ENCODE data around the gene NR2C2AP. TPM values are rescaled to one million over a fixed set of nuclear protein-coding genes. Genes with fewer than 3 reads are reported as not detected.

NR2C2AP gene
- total RNA-seq: 10 to 100 TPM in 4 of 8 experiments, 1 to 10 TPM in 4; 8.7 to 26.0 (median 11.8) TPM

- peak; percentile 83 to 93 (median 91) for ATAC-seq (replicated peaks in 6 of 8)
- peak within 1 kb of the TSS; percentile 51 to 77 (median 61) for H3K4me3 ChIP-seq
- WGBS, 10 experiments: 0 to 40% (median 13%) methylated on average over 2 to 32 of the region's 60 CpGs; no CpG with 5 or more reads in 1 of the 10 experiments
- H3K4me1 ChIP-seq (replicated peaks in 1 of 2): peaks cover 9 to 11% of the 10 kb centered on the region in 2 donors
- in situ Hi-C loops (cut with MboI; ENCODE audit: low pct_unique_long_range_greater_than_20kb in 2 of 9, low sequenced_read_pairs in 9 of 9, unreplicated experiment in 9 of 9): no loop called here
- no peak within 1 kb of the TSS for H3K27ac ChIP-seq
Measured at GRCh38 chr19:19203012-19203856, at the start of gene NR2C2AP. TSS of gene NR2C2AP (minus strand) at chr19:19203414. CDS start at chr19:19203060, 354 bp downstream.

GRCh38 chr19:19250196-19250801, 47.1 kb upstream of the NR2C2AP start:
- Histone ChIP-seq H3K27ac (no peak overlapping the region), H3K4me1 (replicated peaks in 1 of 2) (no peaks in the 10 kb centered on the region), H3K4me3 (no peak overlapping the region)
- ATAC-seq (replicated peaks in 6 of 8): no peak
- in situ Hi-C loops (cut with MboI; ENCODE audit: low pct_unique_long_range_greater_than_20kb in 2 of 9, low sequenced_read_pairs in 9 of 9, unreplicated experiment in 9 of 9): no loop called here
- 0 to 74% (median 52%) methylated on average over 2 to 5 of the region's 5 CpGs; no CpG with 5 or more reads in 2 of the 10 experiments for WGBS, 10 experiments

GRCh38 chr19:19240476-19240875, 37.3 kb upstream of the NR2C2AP start:
- H3K27ac ChIP-seq: no peak overlapping the region
- in situ Hi-C loops (cut with MboI; ENCODE audit: low pct_unique_long_range_greater_than_20kb in 2 of 9, low sequenced_read_pairs in 9 of 9, unreplicated experiment in 9 of 9): no loop called here
- 52 to 95% (median 58%) methylated on average over 4 to 6 of the region's 9 CpGs; no CpG with 5 or more reads in 7 of the 10 experiments for WGBS, 10 experiments

GRCh38 chr19:19239675-19240074, 36.5 kb upstream of the NR2C2AP start:
- H3K27ac ChIP-seq: no peak overlapping the region
- H3K4me3 ChIP-seq: no peak overlapping the region
- H3K4me1 ChIP-seq (replicated peaks in 1 of 2): no peaks in the 10 kb centered on the region
- in situ Hi-C loops (cut with MboI; ENCODE audit: low pct_unique_long_range_greater_than_20kb in 2 of 9, low sequenced_read_pairs in 9 of 9, unreplicated experiment in 9 of 9): no loop called here
- ATAC-seq (replicated peaks in 6 of 8): no peak

More at GRCh38 chr19:19240476-19240875, 37.3 kb upstream of the NR2C2AP start:
- Histone ChIP-seq H3K4me3 (no peak overlapping the region), H3K4me1 (replicated peaks in 1 of 2) (no peaks in the 10 kb centered on the region)
- no peak for ATAC-seq (replicated peaks in 6 of 8)

GRCh38 chr19:19238126-19238894, 35.1 kb upstream of the NR2C2AP start:
- Histone ChIP-seq H3K27ac (no peak overlapping the region), H3K4me1 (replicated peaks in 1 of 2) (no peaks in the 10 kb centered on the region), H3K4me3 (no peak overlapping the region)
- WGBS, 10 experiments: 80 to 100% (median 82%) methylated on average over 1 to 8 of the region's 18 CpGs; no CpG with 5 or more reads in 5 of the 10 experiments
- in situ Hi-C loops (cut with MboI; ENCODE audit: low pct_unique_long_range_greater_than_20kb in 2 of 9, low sequenced_read_pairs in 9 of 9, unreplicated experiment in 9 of 9): no loop called here
- ATAC-seq (replicated peaks in 6 of 8): no peak

GRCh38 chr19:19236173-19236572, 33.0 kb upstream of the NR2C2AP start:
- no peak for ATAC-seq (replicated peaks in 6 of 8)
- Histone ChIP-seq H3K4me3 (no peak overlapping the region), H3K27ac (no peak overlapping the region), H3K4me1 (replicated peaks in 1 of 2) (no peaks in the 10 kb centered on the region)
- in situ Hi-C loops (cut with MboI; ENCODE audit: low pct_unique_long_range_greater_than_20kb in 2 of 9, low sequenced_read_pairs in 9 of 9, unreplicated experiment in 9 of 9): no loop called here

GRCh38 chr19:19234220-19234816, 31.1 kb upstream of the NR2C2AP start:
- in situ Hi-C loops (cut with MboI; ENCODE audit: low pct_unique_long_range_greater_than_20kb in 2 of 9, low sequenced_read_pairs in 9 of 9, unreplicated experiment in 9 of 9): no loop called here
- Histone ChIP-seq H3K4me3 (no peak overlapping the region), H3K27ac (no peak overlapping the region), H3K4me1 (replicated peaks in 1 of 2) (no peaks in the 10 kb centered on the region)
- 20 to 100% (median 60%) methylated on average over 1 to 2 of the region's 2 CpGs; no CpG with 5 or more reads in 5 of the 10 experiments for WGBS, 10 experiments
- ATAC-seq (replicated peaks in 6 of 8): no peak

- WGBS, 10 experiments: 0 to 89% (median 45%) methylated on average over 2 to 10 of the region's 19 CpGs; no CpG with 5 or more reads in 1 of the 10 experiments
- no peak overlapping the region for H3K27ac ChIP-seq
- ATAC-seq (replicated peaks in 6 of 8): no peak
- no peaks in the 10 kb centered on the region for H3K4me1 ChIP-seq (replicated peaks in 1 of 2)
- in situ Hi-C loops (cut with MboI; ENCODE audit: low pct_unique_long_range_greater_than_20kb in 2 of 9, low sequenced_read_pairs in 9 of 9, unreplicated experiment in 9 of 9): no loop called here
- no peak overlapping the region for H3K4me3 ChIP-seq
Measured at GRCh38 chr19:19232261-19232721, 29.1 kb upstream of the NR2C2AP start.

- in situ Hi-C loops (cut with MboI; ENCODE audit: low pct_unique_long_range_greater_than_20kb in 2 of 9, low sequenced_read_pairs in 9 of 9, unreplicated experiment in 9 of 9): no loop called here
- no peak for ATAC-seq (replicated peaks in 6 of 8)
- Histone ChIP-seq H3K4me3 (no peak overlapping the region), H3K4me1 (replicated peaks in 1 of 2) (no peaks in the 10 kb centered on the region), H3K27ac (no peak overlapping the region)
- WGBS, 10 experiments: 88 to 100% (median 90%) methylated on average over 1 to 9 of the region's 9 CpGs; no CpG with 5 or more reads in 4 of the 10 experiments
Measured at GRCh38 chr19:19230999-19231398, 27.8 kb upstream of the NR2C2AP start.

- Histone ChIP-seq H3K4me1 (replicated peaks in 1 of 2) (peaks cover 0 to 5% of the 10 kb centered on the region in 2 donors), H3K27ac (no peak overlapping the region), H3K4me3 (no peak overlapping the region)
- WGBS, 10 experiments: 60 to 90% (median 80%) methylated on average over 2 to 3 of the region's 3 CpGs; no CpG with 5 or more reads in 3 of the 10 experiments
- no peak for ATAC-seq (replicated peaks in 6 of 8)
- in situ Hi-C loops (cut with MboI; ENCODE audit: low pct_unique_long_range_greater_than_20kb in 2 of 9, low sequenced_read_pairs in 9 of 9, unreplicated experiment in 9 of 9): no loop called here
Measured at GRCh38 chr19:19229701-19230100, 26.5 kb upstream of the NR2C2AP start.

GRCh38 chr19:19227217-19227616, 24.0 kb upstream of the NR2C2AP start:
- ATAC-seq (replicated peaks in 6 of 8): no peak

GRCh38 chr19:19226663-19227062, 23.4 kb upstream of the NR2C2AP start:
- ATAC-seq (replicated peaks in 6 of 8): no peak
- 0 to 75% (median 50%) methylated on average over 1 to 6 of the region's 10 CpGs; no CpG with 5 or more reads in 5 of the 10 experiments for WGBS, 10 experiments
- peaks cover 0 to 5% of the 10 kb centered on the region in 2 donors for H3K4me1 ChIP-seq (replicated peaks in 1 of 2)
- H3K27ac ChIP-seq: no peak overlapping the region
- in situ Hi-C loops (cut with MboI; ENCODE audit: low pct_unique_long_range_greater_than_20kb in 2 of 9, low sequenced_read_pairs in 9 of 9, unreplicated experiment in 9 of 9): no loop called here
- no peak overlapping the region for H3K4me3 ChIP-seq

More at GRCh38 chr19:19227217-19227616, 24.0 kb upstream of the NR2C2AP start:
- in situ Hi-C loops (cut with MboI; ENCODE audit: low pct_unique_long_range_greater_than_20kb in 2 of 9, low sequenced_read_pairs in 9 of 9, unreplicated experiment in 9 of 9): no loop called here
- Histone ChIP-seq H3K4me3 (no peak overlapping the region), H3K4me1 (replicated peaks in 1 of 2) (peaks cover 0 to 5% of the 10 kb centered on the region in 2 donors), H3K27ac (no peak overlapping the region)
- WGBS, 10 experiments: 60 to 100% methylated on average over 1 of the region's 4 CpGs; no CpG with 5 or more reads in 8 of the 10 experiments

All from motor neuron (in vitro differentiated cells).